Left forelimb (tissue), 1 donor: ENCODE data around the gene CHIT1.
A peak's percentile ranks its signal among the peaks of the same experiment; 100 is the strongest.

Source experiments
- DNase-seq: peaks from one replicate; pipeline ENCODE4 v3.0.0-alpha.2; 2018; ENCODE audit warnings: low spot score

The CHIT1 gene

GRCh38 chr1:203216274-203217138 lies 13.0 kb downstream of the CHIT1 start:
- no peak for DNase-seq

- no peak for DNase-seq
These were observed 13.9 kb downstream of the CHIT1 start for GRCh38 chr1:203215573-203215972.

- no peak for DNase-seq
These were observed 14.6 kb downstream of the CHIT1 start for GRCh38 chr1:203214871-203215270.

- no peak for DNase-seq
These were observed 16.3 kb downstream of the CHIT1 start for GRCh38 chr1:203213126-203213525.

- DNase-seq, result no peak
These were observed 17.7 kb downstream of the CHIT1 start for GRCh38 chr1:203211812-203212211.

GRCh38 chr1:203210988-203211387 lies 18.5 kb downstream of the CHIT1 start:
- no peak for DNase-seq

GRCh38 chr1:203210350-203210749 lies 19.1 kb downstream of the CHIT1 start:
- no peak for DNase-seq

- DNase-seq, result no peak
These were observed 21.3 kb downstream of the CHIT1 start for GRCh38 chr1:203208181-203208580.

GRCh38 chr1:203207751-203208150 lies 21.7 kb downstream of the CHIT1 start:
- DNase-seq, result no peak

GRCh38 chr1:203206129-203206687 lies 23.3 kb downstream of the CHIT1 start:
- no peak for DNase-seq

GRCh38 chr1:203204756-203205155 lies 24.7 kb downstream of the CHIT1 start:
- no peak for DNase-seq

- no peak for DNase-seq
These were observed 26.8 kb downstream of the CHIT1 start for GRCh38 chr1:203202431-203203245.

- DNase-seq, result no peak
These were observed 27.8 kb downstream of the CHIT1 start for GRCh38 chr1:203201516-203202205.

GRCh38 chr1:203200916-203201315 lies 28.6 kb downstream of the CHIT1 start:
- no peak for DNase-seq

- no peak for DNase-seq
These were observed 29.5 kb downstream of the CHIT1 start for GRCh38 chr1:203199816-203200571.

- DNase-seq, result no peak
These were observed 30.0 kb downstream of the CHIT1 start for GRCh38 chr1:203199481-203199815.

GRCh38 chr1:203199002-203199401 lies 30.5 kb downstream of the CHIT1 start:
- no peak for DNase-seq

- DNase-seq, result peak; percentile 15
These were observed 31.8 kb downstream of the CHIT1 start for GRCh38 chr1:203197625-203198024.

GRCh38 chr1:203196371-203196770 lies 33.1 kb downstream of the CHIT1 start:
- DNase-seq, result no peak

GRCh38 chr1:203190949-203191348 lies 38.5 kb downstream of the CHIT1 start:
- DNase-seq, result no peak

- no peak for DNase-seq
These were observed 39.5 kb downstream of the CHIT1 start for GRCh38 chr1:203189951-203190352.
